GM12892 (cell line): ENCODE measurements around the gene DNAJC12.

Source experiments
- POLR2A ChIP-seq: IDR thresholded peaks from 2 replicates; pipeline ENCODE4 v1.6.1; 2011; ENCODE audit warnings: low read depth, low read length, control low read depth
- POLR2AphosphoS5 ChIP-seq: IDR thresholded peaks from 2 replicates; pipeline ENCODE4 v1.6.1; 2011; ENCODE audit warnings: low read depth, low read length, control low read depth
- TAF1 ChIP-seq: IDR thresholded peaks from 2 replicates; pipeline ENCODE4 v1.6.1; 2011; ENCODE audit warnings: low read depth, mild to moderate bottlenecking, control low read depth, low read length, borderline replicate concordance

- TF ChIP-seq POLR2A, result no peak
- TF ChIP-seq POLR2AphosphoS5, result no peak
- TF ChIP-seq TAF1, result no peak
These were observed 52.9 kb downstream of the DNAJC12 start for GRCh38 chr10:67785098-67785497.
